Activated CD8-positive, alpha-beta memory T cell treated with anti-CD3 and anti-CD28 coated beads, Interleukin-2, amount 50 U/mL, for 48 hours (primary cell): ENCODE results near the gene C3.
"Not testable (repeated sequence)": the region's sequence is repeated elsewhere in the genome, so short reads cannot be mapped to it uniquely, and the experiment has no call there.

Experiments
- DNase-seq: peaks from one replicate; pipeline ENCODE4 v3.0.0-alpha.2; 2020

The C3 gene

GRCh38 chr19:6654347-6655310 is 65.8 kb downstream of the C3 start:
- peak; percentile 81 for DNase-seq

GRCh38 chr19:6652805-6653094 is 67.7 kb downstream of the C3 start:
- no peak for DNase-seq

GRCh38 chr19:6651965-6652804 is 68.3 kb downstream of the C3 start:
- no peak for DNase-seq

- DNase-seq: no peak
Measured at GRCh38 chr19:6649185-6649584, 71.3 kb downstream of the C3 start.

- no peak for DNase-seq
Measured at GRCh38 chr19:6648141-6648715, 72.2 kb downstream of the C3 start.

- DNase-seq: no peak
Measured at GRCh38 chr19:6644796-6645195, 75.7 kb downstream of the C3 start.

- DNase-seq: not testable (repeated sequence)
Measured at GRCh38 chr19:6640333-6640732, 80.1 kb downstream of the C3 start.

- DNase-seq: peak; percentile 57
Measured at GRCh38 chr19:6639439-6639838, 81.0 kb downstream of the C3 start.

GRCh38 chr19:6633456-6633813 is 87.0 kb downstream of the C3 start:
- not testable (repeated sequence) for DNase-seq

- peak; percentile 78 for DNase-seq
Measured at GRCh38 chr19:6632747-6633455, 87.5 kb downstream of the C3 start.

GRCh38 chr19:6632002-6632621 is 88.3 kb downstream of the C3 start:
- DNase-seq: peak; percentile 86
